Neural cell (in vitro differentiated cells): Measurements from ENCODE around the gene FAM76A. TPM values are rescaled to one million over a fixed set of nuclear protein-coding genes. Genes with fewer than 3 reads are reported as not detected.

Experiments
- H2AFZ ChIP-seq: fragments of 200-600, 300-800 bp; sonication (generic), shearing (Covaris generic); 2 replicates; pipeline ENCODE4 v1.6.0; 2014; ENCODE audit warnings: low read depth, mild to moderate bottlenecking, antibody characterized with exemption, low read length, moderate library complexity
- H3F3A ChIP-seq: fragments of 200-600 bp; shearing (Covaris generic); 2 replicates; pipeline ENCODE4 v1.6.1; 2016; ENCODE audit warnings: mild to moderate bottlenecking, moderate library complexity, mixed read lengths, antibody characterized with exemption, low read length; ENCODE audit not compliant: insufficient read depth, poor library complexity, severe bottlenecking
- H3K27ac ChIP-seq: fragments of 200-600, 300-800 bp; sonication (generic), shearing (Covaris generic); 2 replicates; pipeline ENCODE4 v1.5.1; 2014; ENCODE audit warnings: mild to moderate bottlenecking, low read length, moderate library complexity
- H3K27me3 ChIP-seq: fragments of 300-800, 200-600 bp; sonication (generic), shearing (Covaris generic); 2 replicates; pipeline ENCODE4 v1.6.0; 2014; ENCODE audit warnings: mild to moderate bottlenecking, low read depth, low read length, moderate library complexity; ENCODE audit not compliant: insufficient read depth
- H3K36me3 ChIP-seq: fragments of 300-800, 200-600 bp; sonication (generic), shearing (Covaris generic); 2 replicates; pipeline ENCODE4 v1.5.1; 2014; ENCODE audit warnings: mild to moderate bottlenecking, antibody characterized with exemption, low read length, moderate library complexity; ENCODE audit not compliant: insufficient read depth
- H3K4me2 ChIP-seq: fragments of 300-800, 200-600 bp; sonication (generic), shearing (Covaris generic); 2 replicates; pipeline ENCODE4 v1.6.0; 2014; ENCODE audit warnings: mild to moderate bottlenecking, low read length
- H3K4me3 ChIP-seq: fragments of 300-800, 200-600 bp; sonication (generic), shearing (Covaris generic); 2 replicates; pipeline ENCODE4 v1.5.1; 2014; ENCODE audit warnings: mild to moderate bottlenecking, low read length, moderate library complexity
- H3K79me2 ChIP-seq: fragments of 200-600 bp; shearing (Covaris generic); replicated peaks from 2 replicates; pipeline ENCODE4 v1.6.0; 2014; ENCODE audit warnings: mild to moderate bottlenecking, low read length, moderate library complexity; ENCODE audit not compliant: insufficient read depth
- H3K9ac ChIP-seq: fragments of 300-800, 200-600 bp; sonication (generic), shearing (Covaris generic); 2 replicates; pipeline ENCODE4 v1.6.1; 2016; ENCODE audit warnings: mild to moderate bottlenecking, low read length, mixed read lengths
- H3K9me2 ChIP-seq: fragments of 200-600 bp; shearing (Covaris generic); 2 replicates; pipeline ENCODE4 v1.6.1; 2016; ENCODE audit warnings: mild to moderate bottlenecking, low read length, mixed read lengths; ENCODE audit not compliant: insufficient read depth
- H3K9me3 ChIP-seq: fragments of 200-600, 300-800 bp; sonication (generic), shearing (Covaris generic); 2 replicates; pipeline ENCODE4 v1.6.1; 2016; ENCODE audit warnings: mild to moderate bottlenecking, mixed run types, low read length, moderate library complexity, mixed read lengths
- H4K20me1 ChIP-seq: fragments of 200-600 bp; shearing (Covaris generic); 2 replicates; pipeline ENCODE4 v1.6.1; 2016; ENCODE audit warnings: mild to moderate bottlenecking, mixed run types; ENCODE audit not compliant: insufficient read depth
- CTCF ChIP-seq: fragments of 450-650 bp; IDR thresholded peaks from 2 replicates; pipeline ENCODE4 v1.5.1; 2014; ENCODE audit warnings: antibody characterized with exemption, mild to moderate bottlenecking, moderate library complexity; ENCODE audit not compliant: poor library complexity, severe bottlenecking
- EP300 ChIP-seq: fragments of 450-650 bp; conservative IDR thresholded peaks from 2 replicates; pipeline ENCODE4 v1.6.1; 2014; ENCODE audit warnings: antibody characterized with exemption, mild to moderate bottlenecking, moderate library complexity; ENCODE audit not compliant: poor library complexity, severe bottlenecking
- EZH2 ChIP-seq: fragments of 200-600, 300-800 bp; shearing (Covaris generic), sonication (generic); IDR thresholded peaks from 2 replicates; pipeline ENCODE4 v1.6.1; 2014; ENCODE audit warnings: antibody characterized with exemption, low read length, borderline replicate concordance, mild to moderate bottlenecking; ENCODE audit not compliant: insufficient read depth, poor library complexity, severe bottlenecking
- MXI1 ChIP-seq: fragments of 450-650 bp; conservative IDR thresholded peaks from 2 replicates; pipeline ENCODE4 v1.6.1; 2014; ENCODE audit warnings: antibody characterized with exemption, mild to moderate bottlenecking; ENCODE audit not compliant: poor library complexity, severe bottlenecking
- POLR2AphosphoS5 ChIP-seq: IDR thresholded peaks from 2 replicates; pipeline ENCODE4 v1.6.1; 2012
- RAD21 ChIP-seq: fragments of 450-650 bp; conservative IDR thresholded peaks from 2 replicates; pipeline ENCODE4 v1.6.1; 2014; ENCODE audit warnings: antibody characterized with exemption, mild to moderate bottlenecking, moderate library complexity
- SMC3 ChIP-seq: fragments of 450-650 bp; conservative IDR thresholded peaks from 2 replicates; pipeline ENCODE4 v1.6.1; 2014; ENCODE audit warnings: antibody characterized with exemption, mild to moderate bottlenecking, moderate library complexity; ENCODE audit not compliant: poor library complexity
- TAF1 ChIP-seq: IDR thresholded peaks from 2 replicates; pipeline ENCODE4 v1.6.1; 2012; ENCODE audit warnings: low read depth
- polyA plus RNA-seq: library from polyadenylated mRNA; depleted of rRNA; stranded (reverse); fragments of >200 nt; gene quantifications from 2 replicates; pipeline ENCODE4 v1.2.3, GENCODE V29; 2014
- TF ChIP-seq, protein P1 (sequence below): IDR thresholded peaks from 2 replicates; pipeline ENCODE4 v1.6.1; 2012; ENCODE audit warnings: borderline replicate concordance

The FAM76A gene
- polyA plus RNA-seq, 1 donor from 2014 or later, result 14.5 TPM

GRCh38 chr1:27741121-27741520 lies 15.4 kb downstream of the FAM76A start:
- Histone ChIP-seq H2AFZ (no peak overlapping the region), H3K9ac (no peak overlapping the region), H3K4me2 (no peak overlapping the region), H3K9me3 (no peaks in the 10 kb centered on the region), H3K27ac (no peak overlapping the region), H3K4me3 (no peak overlapping the region), H3K27me3 (no peaks in the 10 kb centered on the region), H3F3A (no peaks in the 10 kb centered on the region), H4K20me1 (no peaks in the 10 kb centered on the region), H3K9me2 (no peaks in the 10 kb centered on the region), H3K79me2 (no peaks in the 10 kb centered on the region), H3K36me3 (peaks cover 4% of the 10 kb centered on the region)
- TF ChIP-seq EP300, result no peak
- no peak for TF ChIP-seq MXI1
- no peak for TF ChIP-seq SMC3
- TF ChIP-seq RAD21, result no peak
- TF ChIP-seq EZH2, result no peak
- TF ChIP-seq, protein P1, sequence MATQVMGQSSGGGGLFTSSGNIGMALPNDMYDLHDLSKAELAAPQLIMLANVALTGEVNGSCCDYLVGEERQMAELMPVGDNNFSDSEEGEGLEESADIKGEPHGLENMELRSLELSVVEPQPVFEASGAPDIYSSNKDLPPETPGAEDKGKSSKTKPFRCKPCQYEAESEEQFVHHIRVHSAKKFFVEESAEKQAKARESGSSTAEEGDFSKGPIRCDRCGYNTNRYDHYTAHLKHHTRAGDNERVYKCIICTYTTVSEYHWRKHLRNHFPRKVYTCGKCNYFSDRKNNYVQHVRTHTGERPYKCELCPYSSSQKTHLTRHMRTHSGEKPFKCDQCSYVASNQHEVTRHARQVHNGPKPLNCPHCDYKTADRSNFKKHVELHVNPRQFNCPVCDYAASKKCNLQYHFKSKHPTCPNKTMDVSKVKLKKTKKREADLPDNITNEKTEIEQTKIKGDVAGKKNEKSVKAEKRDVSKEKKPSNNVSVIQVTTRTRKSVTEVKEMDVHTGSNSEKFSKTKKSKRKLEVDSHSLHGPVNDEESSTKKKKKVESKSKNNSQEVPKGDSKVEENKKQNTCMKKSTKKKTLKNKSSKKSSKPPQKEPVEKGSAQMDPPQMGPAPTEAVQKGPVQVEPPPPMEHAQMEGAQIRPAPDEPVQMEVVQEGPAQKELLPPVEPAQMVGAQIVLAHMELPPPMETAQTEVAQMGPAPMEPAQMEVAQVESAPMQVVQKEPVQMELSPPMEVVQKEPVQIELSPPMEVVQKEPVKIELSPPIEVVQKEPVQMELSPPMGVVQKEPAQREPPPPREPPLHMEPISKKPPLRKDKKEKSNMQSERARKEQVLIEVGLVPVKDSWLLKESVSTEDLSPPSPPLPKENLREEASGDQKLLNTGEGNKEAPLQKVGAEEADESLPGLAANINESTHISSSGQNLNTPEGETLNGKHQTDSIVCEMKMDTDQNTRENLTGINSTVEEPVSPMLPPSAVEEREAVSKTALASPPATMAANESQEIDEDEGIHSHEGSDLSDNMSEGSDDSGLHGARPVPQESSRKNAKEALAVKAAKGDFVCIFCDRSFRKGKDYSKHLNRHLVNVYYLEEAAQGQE, result no peak
- TF ChIP-seq POLR2AphosphoS5, result no peak
- no peak for TF ChIP-seq TAF1
- no peak for TF ChIP-seq CTCF

DNA sequence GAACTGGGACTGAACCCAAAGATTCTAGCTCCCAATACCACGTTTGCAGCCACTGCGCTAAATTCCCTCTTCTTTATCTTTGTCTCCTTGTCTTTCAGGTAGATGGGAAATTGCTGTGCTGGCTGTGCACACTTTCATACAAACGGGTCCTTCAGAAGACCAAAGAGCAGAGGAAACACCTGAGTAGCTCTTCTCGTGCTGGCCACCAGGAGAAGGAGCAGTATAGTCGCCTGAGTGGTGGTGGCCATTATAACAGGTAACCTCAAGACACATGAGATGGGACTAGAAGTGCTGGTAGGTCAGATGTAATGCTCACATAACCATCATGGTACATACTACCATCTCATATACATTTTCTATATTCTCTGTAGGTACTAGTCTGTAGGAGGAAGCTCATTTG lies 18.8 kb downstream of the FAM76A start:
- Histone ChIP-seq H3K4me2 (no peak overlapping the region), H4K20me1 (no peaks in the 10 kb centered on the region), H3K27ac (no peak overlapping the region), H3K9me3 (no peaks in the 10 kb centered on the region), H3K9ac (no peak overlapping the region), H3K9me2 (no peaks in the 10 kb centered on the region), H2AFZ (no peak overlapping the region), H3K4me3 (no peak overlapping the region), H3F3A (no peaks in the 10 kb centered on the region), H3K36me3 (peaks cover 4% of the 10 kb centered on the region), H3K79me2 (no peaks in the 10 kb centered on the region), H3K27me3 (no peaks in the 10 kb centered on the region)
- no peak for TF ChIP-seq CTCF
- no peak for TF ChIP-seq EP300
- no peak for TF ChIP-seq TAF1
- no peak for TF ChIP-seq MXI1
- no peak for TF ChIP-seq SMC3
- TF ChIP-seq RAD21, result no peak
- TF ChIP-seq, protein P1, result no peak
- TF ChIP-seq POLR2AphosphoS5, result no peak
- TF ChIP-seq EZH2, result no peak
